Lower lobe of right lung (tissue), 2 donors: ENCODE measurements around the gene AFG1L. TPM values are rescaled to one million over a fixed set of nuclear protein-coding genes. Genes with fewer than 3 reads are reported as not detected.

ENCODE experiments used
- ATAC-seq, 2 donors: fragments of 200-7000 bp; cut with Tn5 transposase; one replicate each; pipeline ENCODE4 v1.9.1; 2020 to 2022; ENCODE audit warnings: mild to moderate bottlenecking in 2 of 2, moderate library complexity in 2 of 2
- DNase-seq: peaks from one replicate; pipeline ENCODE4 v3.0.0-alpha.2; 2020
- H3K27ac ChIP-seq: fragments of 200-600 bp; one replicate; pipeline ENCODE4 v1.8.0; 2022
- H3K27me3 ChIP-seq: fragments of 200-600 bp; one replicate; pipeline ENCODE4 v1.8.0; 2022; ENCODE audit warnings: low read depth
- H3K36me3 ChIP-seq: fragments of 200-600 bp; one replicate; pipeline ENCODE4 v1.8.0; 2022; ENCODE audit warnings: mild to moderate bottlenecking
- H3K4me1 ChIP-seq: fragments of 200-600 bp; one replicate; pipeline ENCODE4 v1.8.0; 2022
- H3K4me3 ChIP-seq: fragments of 200-600 bp; one replicate; pipeline ENCODE4 v1.8.0; 2022; ENCODE audit warnings: mild to moderate bottlenecking
- H3K9me3 ChIP-seq: fragments of 200-600 bp; one replicate; pipeline ENCODE4 v1.8.0; 2022
- CTCF ChIP-seq: fragments of 200-600 bp; IDR thresholded peaks from one replicate; pipeline ENCODE4 v1.8.0; 2022; ENCODE audit warnings: antibody characterized with exemption, mild to moderate bottlenecking
- intact Hi-C: fragments of 100-400 bp; cut with DNase I; formaldehyde crosslinking; loops from one replicate; pipeline ENCODE4 v1.11.0; 2022
- total RNA-seq: library from RNA; stranded (reverse); fragmentation: NEBNext Ultra II Directional; extraction: Animal tissue kit (Norgen Biotek cat#: 25700); gene quantifications from one replicate; pipeline ENCODE4 v1.2.1, GENCODE V29; 2021
- donor health status: DM: no; HTN: yes; CAD: no; lungs with severe emphysema.

AFG1L gene
- total RNA-seq, 1 donor from 2014 or later, result 7.4 TPM

GRCh38 chr6:108421366-108421765 lies 126.5 kb downstream of the AFG1L start:
- intact Hi-C loops, result no loop called here
- DNase-seq (no peak), ATAC-seq (no peak)
- H3K4me1 ChIP-seq, result no peaks in the 10 kb centered on the region
- no peaks in the 10 kb centered on the region for H3K36me3 ChIP-seq
- H3K4me3 ChIP-seq, result no peak overlapping the region
- no peaks in the 10 kb centered on the region for H3K27me3 ChIP-seq
- TF ChIP-seq CTCF, result no peak
- no peaks in the 10 kb centered on the region for H3K9me3 ChIP-seq
- H3K27ac ChIP-seq, result no peak overlapping the region

- TF ChIP-seq CTCF, result no peak
- intact Hi-C loops, result no loop called here
Observed at GRCh38 chr6:108423982-108424705, 129.3 kb downstream of the AFG1L start.

GRCh38 chr6:108425428-108425827 lies 130.6 kb downstream of the AFG1L start:
- DNase-seq, result no peak
- no peaks in the 10 kb centered on the region for H3K27me3 ChIP-seq
- intact Hi-C loops, result no loop called here
- H3K36me3 ChIP-seq, result no peaks in the 10 kb centered on the region
- H3K4me1 ChIP-seq, result no peaks in the 10 kb centered on the region
- no peak overlapping the region for H3K27ac ChIP-seq
- no peaks in the 10 kb centered on the region for H3K9me3 ChIP-seq
- no peak overlapping the region for H3K4me3 ChIP-seq
- no peak for TF ChIP-seq CTCF
- ATAC-seq, result no peak

More at GRCh38 chr6:108423982-108424705, 129.3 kb downstream of the AFG1L start:
- ATAC-seq, result no peak
- H3K4me3 ChIP-seq, result no peak overlapping the region
- no peak for DNase-seq
- H3K9me3 ChIP-seq, result no peaks in the 10 kb centered on the region
- H3K4me1 ChIP-seq, result no peaks in the 10 kb centered on the region
- H3K27me3 ChIP-seq, result no peaks in the 10 kb centered on the region
- no peak overlapping the region for H3K27ac ChIP-seq
- no peaks in the 10 kb centered on the region for H3K36me3 ChIP-seq

GRCh38 chr6:108432143-108432542 lies 137.3 kb downstream of the AFG1L start:
- no peaks in the 10 kb centered on the region for H3K36me3 ChIP-seq
- H3K27me3 ChIP-seq, result no peaks in the 10 kb centered on the region
- H3K4me3 ChIP-seq, result no peak overlapping the region
- ATAC-seq (peak; percentile 50 to 68), DNase-seq (no peak)
- intact Hi-C loops, result no loop called here
- no peak for TF ChIP-seq CTCF
- H3K9me3 ChIP-seq, result no peaks in the 10 kb centered on the region
- H3K27ac ChIP-seq, result no peak overlapping the region
- H3K4me1 ChIP-seq, result peaks cover 5% of the 10 kb centered on the region

GRCh38 chr6:108432792-108433191 lies 137.9 kb downstream of the AFG1L start:
- H3K9me3 ChIP-seq, result no peaks in the 10 kb centered on the region
- DNase-seq (no peak), ATAC-seq (peak; percentile 58 to 66)
- no peaks in the 10 kb centered on the region for H3K36me3 ChIP-seq
- peaks cover 5% of the 10 kb centered on the region for H3K4me1 ChIP-seq
- H3K27ac ChIP-seq, result no peak overlapping the region
- intact Hi-C loops, result no loop called here
- H3K27me3 ChIP-seq, result no peaks in the 10 kb centered on the region
- H3K4me3 ChIP-seq, result no peak overlapping the region
- TF ChIP-seq CTCF, result no peak
